HG02970 (cell line): ENCODE measurements around the gene IFIT5.
"Not testable (repeated sequence)": the region's sequence is repeated elsewhere in the genome, so short reads cannot be mapped to it uniquely, and the experiment has no call there.

Source experiments
- ATAC-seq: cut with Tn5 transposase; IDR thresholded peaks from one replicate; pipeline ENCODE4 v1.9.1; 2021; ENCODE audit warnings: mild to moderate bottlenecking, moderate library complexity, moderate number of reproducible peaks; ENCODE audit not compliant: unreplicated experiment, low FRiP score

Gene IFIT5, protein sequence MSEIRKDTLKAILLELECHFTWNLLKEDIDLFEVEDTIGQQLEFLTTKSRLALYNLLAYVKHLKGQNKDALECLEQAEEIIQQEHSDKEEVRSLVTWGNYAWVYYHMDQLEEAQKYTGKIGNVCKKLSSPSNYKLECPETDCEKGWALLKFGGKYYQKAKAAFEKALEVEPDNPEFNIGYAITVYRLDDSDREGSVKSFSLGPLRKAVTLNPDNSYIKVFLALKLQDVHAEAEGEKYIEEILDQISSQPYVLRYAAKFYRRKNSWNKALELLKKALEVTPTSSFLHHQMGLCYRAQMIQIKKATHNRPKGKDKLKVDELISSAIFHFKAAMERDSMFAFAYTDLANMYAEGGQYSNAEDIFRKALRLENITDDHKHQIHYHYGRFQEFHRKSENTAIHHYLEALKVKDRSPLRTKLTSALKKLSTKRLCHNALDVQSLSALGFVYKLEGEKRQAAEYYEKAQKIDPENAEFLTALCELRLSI

DNA sequence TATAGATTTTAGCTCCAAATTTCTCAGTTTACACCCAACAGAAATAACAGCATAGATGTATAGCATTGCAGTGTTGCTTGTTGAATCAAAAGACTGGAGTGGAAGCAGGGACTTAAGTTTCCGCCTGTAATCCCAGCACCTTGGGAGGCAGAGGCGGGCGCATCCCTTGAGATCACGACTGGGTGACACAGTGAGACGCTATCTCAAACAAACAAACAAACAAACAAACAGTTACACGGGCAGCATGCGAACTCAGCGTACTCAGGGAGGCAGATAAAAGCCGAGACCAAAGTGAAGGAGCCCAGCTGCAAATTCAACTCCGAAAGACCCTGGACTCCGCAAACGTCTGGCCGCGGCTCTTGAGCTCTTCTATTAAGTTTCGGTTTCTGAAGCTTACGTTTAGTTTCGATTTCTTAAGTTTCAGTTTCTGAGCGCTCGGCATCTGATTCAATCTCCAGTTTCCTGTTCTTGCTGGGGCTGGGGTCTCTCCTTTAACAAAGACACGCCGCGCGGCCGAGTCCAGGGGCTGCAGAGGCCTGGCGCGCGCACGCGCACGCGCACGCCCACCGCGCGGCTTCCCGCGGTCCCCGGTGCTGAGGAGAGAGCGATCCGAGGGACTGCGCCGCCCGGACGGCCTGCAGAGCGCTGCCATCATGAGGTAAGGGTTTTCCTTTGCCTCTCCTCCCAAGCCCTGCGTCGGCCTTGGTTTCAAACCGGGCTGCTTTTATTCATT lies at the start of gene IFIT5:
IFIT5 (plus strand) TSS at position 423 of the 733 bp plus-strand sequence; CDS start at position 654, 231 bp downstream.
- peak; percentile 80 for ATAC-seq

DNA sequence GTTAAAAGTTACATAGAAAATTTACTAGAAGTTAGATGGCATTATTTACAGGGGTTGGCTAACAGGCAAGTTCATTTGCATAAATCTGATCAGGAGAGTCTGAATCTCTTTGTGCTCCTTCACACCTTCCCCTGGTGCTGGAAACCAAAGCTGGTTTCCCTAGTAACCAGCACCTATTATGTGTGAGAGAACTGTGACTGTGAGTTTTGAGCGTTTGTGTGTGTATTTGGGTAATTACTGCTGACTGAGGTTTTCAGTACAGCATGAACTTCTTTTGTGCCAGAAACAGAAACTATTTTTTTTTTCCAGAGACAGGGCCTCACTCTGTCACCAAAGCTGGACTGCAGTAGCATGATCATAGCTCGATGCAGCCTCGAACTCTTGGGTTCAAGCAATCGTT lies 46.8 kb upstream of the IFIT5 start:
- peak; percentile 57 for ATAC-seq

DNA sequence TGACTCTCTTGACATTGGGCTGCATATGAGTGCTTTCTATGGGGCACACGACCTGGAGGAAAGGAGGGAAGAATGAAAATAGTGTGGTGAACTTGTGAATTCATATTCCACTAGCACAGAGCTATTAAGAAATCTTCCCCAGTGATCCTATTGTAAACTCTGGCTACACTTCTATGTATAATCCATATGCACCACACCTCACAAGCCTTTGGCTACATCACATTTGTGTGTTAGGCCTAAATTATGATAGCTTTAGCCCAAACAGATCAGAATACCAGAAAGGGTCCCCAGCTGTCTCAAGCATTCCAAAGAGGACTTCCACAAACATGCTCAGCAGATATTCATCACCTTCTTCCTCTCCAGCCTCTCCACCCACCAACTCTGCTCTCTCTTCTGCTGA lies 46.2 kb upstream of the IFIT5 start:
- ATAC-seq: no peak

DNA sequence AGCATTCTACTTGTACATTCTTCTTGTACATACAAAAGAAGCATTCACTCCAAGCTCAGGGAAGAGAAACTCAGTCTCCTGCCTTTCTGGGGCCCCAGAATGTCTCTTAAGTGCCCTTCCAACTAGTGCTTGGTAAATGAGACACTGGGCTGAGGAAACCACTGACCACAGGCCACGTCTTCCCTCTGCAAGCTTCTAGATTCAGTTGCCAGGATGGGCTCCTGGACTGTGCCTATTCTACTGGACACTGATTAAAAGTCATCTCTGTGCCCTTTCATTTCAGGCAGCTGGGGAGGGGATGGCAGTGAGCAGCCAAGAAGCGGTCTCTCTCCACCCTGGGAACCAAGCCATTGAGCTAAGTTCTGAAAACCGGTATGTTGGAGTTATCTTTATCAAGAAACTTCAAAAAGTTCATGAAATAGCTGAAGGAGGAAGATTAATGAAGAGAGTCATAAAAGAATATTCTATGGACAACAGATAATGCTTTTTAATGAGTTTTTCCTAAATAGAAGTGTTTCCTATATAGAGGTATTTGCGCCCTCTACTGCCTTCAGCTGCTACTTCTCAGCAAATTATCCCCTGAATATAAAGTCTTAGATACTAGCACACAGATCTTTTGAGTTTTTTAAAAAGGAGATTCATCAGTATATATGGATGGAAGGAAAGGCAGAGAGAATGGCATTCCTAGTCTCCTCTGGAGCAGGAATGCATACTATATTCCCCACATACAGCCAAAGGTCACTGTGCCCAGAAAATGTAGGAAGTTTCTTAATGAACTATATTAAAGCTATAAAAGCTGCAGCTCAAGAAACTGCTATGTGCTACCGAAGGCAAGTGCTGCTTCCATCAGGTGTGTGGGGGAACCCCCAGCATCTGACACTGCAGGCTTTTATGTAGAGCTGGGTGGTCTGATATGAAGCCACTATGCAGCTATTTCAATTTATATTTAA lies 44.9 kb upstream of the IFIT5 start:
- no peak for ATAC-seq

DNA sequence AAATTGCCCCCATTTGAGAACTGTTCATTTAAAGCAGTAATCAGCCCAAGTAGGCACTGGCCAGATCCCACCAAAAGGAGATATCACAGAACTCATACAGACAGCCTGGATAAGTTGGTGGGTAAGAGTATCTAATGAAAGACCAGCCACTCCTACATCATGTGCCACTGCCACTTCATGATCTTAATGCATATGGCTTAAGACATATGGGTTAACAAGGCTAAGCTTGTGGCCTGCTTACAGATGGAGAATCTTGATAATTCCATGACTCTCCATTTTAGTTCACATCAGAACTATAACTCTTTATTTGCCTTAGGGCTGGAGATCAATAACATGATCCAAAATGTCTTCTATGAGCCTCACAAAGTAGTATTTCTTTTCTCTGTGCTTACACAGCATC lies 43.3 kb upstream of the IFIT5 start:
- no peak for ATAC-seq

DNA sequence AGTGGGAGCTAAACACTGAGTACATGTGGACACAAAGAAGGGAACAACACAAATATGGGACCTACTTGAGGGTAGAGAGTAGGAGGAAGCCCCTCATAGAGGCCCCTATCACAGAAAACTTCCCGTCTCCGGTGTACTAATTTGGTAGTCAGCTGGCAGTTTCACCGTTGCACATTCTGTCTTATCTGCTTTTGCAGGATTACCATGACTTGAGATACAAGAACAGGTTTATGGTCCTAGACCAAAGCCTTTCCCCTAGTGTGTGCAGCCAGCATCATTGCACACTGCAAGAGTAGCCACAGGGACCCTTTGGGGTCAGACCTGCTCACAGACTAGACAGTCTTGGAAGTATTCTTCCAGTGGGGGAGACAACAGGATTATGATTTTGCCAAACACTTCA lies 42.4 kb upstream of the IFIT5 start:
- ATAC-seq: no peak

DNA sequence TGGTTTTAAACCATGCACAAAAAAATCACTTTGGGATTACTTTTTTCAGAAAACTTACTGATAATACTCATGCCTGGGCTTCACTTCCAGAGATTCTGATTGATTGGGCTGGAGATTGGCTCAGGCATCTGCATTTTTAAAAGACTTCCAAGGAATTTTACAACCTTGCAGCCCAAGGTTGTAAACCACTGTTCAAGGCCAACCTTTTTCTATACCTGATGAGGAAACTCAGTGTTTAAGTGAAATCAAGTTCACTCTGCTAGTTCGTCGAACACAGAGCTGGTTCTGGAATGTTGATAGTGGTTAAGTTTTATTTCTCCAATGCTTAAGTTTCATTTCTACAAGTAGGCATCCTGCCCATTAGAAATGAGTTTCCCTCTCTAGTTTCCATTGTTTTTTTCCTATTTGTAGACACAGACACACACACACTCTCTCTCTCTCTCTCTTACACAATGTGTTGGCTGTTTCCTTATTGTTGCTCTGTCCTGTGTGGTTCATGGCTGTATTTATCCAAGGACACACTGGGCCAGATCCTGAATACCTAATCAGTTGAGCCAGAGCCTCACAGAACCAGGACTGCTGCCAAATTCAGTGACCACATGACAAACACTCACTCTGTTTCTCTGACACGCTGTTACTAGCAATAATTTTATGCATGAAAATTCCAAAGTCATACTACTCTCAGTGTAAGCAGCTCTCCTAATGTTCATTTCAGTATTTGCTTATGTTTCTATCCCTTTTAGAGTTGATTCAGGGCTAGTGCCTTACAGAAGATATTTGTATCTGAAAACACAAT lies 40.3 kb upstream of the IFIT5 start:
- ATAC-seq: no peak

DNA sequence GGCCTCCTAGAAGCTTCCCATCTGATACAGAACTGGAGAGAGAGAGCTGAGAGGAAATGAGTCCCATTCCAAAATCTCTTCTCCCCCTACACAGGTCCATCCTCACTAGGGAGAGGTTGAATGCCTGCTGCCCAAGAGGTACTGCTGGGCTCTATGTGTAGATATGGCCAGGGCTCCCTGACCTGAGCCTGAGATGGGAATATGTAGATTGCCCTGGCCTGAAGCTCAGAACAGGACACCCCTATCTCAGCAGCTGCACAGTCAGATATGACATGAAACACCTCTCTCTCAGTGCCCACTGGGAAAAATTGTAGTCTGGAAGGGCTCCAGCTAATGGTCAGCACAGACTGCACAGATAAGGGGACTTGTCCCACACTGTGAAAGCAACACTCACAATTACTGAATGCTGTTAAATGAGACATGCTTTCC lies 39.6 kb upstream of the IFIT5 start:
- no peak for ATAC-seq

DNA sequence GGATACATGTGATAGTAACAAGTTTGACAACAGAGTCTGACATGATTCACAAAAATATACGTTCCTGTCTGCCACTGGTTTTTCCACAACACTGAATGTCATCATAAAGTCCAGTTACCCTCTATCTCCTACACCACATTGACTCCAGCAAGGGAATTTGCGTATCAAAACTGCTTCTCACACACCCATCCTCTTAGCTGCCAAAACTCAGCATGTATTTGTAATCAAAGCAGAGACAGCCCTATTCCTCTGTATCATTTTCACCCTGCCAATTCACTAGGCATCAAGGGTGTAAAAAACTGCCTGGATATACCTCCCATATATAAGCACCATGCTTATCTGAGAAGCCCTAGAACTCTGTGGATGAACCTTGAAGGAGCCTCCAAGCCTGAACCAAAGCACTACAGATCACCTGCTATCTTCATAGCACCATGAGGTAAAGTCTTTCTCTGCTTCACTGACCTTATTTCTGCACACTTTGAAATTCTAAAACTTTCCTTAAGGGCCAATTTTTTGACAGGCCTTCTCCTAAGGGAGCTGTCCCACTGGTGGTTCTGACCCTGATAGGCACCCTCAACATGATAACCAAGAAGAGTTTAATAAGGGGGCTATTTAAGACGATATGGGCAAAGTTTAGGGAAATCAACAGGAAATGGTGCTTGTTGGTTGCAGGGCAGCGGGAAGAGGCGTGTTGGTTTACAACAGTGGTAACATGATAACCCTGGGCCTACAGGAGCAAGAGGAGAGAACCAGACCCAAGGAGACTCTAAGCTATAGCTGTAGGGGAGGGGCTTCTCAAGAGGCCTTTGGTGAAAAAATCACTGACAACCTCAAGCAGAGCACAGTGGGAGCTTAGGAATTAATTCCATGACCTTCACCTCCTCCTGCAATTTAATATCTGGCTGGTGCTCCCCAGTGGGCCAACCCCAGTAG lies 36.4 kb upstream of the IFIT5 start, which contains the start of gene IFIT1B:
IFIT1B (plus strand) TSS at position 352 of the 933 bp plus-strand sequence; CDS start at position 432, 80 bp downstream.
- no peak for ATAC-seq

DNA sequence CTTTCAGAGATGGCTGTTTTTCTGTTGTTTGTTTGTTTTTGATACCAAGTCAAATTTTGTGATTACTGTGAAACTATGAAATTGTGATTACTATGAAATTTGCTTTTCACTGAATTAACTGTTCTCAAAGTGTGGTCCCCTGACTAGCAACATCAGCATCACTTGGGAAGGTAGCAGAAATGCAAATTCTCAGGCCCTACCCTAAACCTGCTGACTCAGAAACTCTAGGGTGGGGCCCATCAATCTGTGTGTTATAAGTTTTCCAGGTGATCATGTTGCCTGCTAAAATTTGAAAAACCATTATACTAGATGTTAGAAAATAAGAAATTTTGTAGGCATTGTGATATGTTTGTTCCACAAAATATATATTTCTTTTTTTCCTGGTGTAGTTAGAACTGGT lies 35.3 kb upstream of the IFIT5 start:
- ATAC-seq: no peak

DNA sequence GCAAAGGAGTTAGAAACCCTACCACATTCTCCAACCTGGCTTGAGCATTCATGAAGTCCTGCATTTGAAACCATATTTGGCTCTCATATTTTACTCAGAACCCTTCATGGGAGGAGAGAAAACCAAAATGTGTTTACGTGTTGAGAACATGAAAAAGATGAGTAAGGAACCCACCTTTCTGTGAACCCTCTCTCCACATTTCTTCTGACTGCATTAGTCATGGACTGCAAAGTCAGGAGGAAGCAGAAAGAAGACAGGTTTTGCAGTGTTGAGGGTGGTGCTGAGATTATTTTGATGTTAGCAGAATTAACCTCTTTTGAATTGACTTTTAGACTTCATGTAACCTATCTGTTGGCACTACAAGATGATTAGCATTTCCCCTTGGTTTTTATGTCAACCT lies 31.6 kb upstream of the IFIT5 start:
- no peak for ATAC-seq

DNA sequence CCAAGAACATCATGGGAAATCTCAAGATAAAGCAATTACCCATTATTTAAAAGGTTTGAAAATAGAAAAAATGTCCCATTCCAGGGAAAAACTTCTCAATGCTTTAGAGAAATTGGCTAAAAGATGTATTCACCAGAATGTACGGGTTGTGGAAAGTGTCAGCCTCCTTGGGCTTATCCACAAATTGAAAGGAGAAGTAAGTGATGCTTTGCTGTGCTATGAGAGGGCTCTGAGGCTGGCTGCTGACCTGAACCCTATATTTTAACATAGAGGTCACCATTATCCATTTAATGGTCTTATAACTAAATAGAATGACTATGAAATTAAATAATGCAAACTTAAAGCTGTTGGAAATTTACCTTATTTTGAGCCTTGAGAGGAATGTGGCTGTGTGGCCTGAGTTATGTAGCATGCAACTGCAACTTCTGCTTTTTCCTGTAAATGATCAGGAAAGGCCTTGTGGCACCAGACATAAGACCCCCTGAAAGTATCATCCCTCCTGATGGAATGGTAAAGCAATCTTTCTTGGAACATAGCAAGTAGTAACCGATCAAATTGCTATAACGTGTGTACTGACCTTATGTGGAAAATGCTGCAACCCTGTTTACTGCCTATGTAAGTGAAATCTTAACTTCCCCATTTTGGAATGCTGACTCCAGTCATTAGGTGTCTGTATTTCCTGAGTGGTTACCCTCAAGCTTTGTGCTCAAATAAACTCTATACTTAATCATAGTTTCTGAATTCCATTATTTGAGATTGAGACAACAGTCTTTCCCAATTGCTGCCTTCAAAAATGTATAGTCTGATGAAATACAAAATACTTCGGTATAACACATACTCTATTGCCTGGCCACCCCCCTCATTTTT lies 29.7 kb upstream of the IFIT5 start:
- ATAC-seq: no peak

DNA sequence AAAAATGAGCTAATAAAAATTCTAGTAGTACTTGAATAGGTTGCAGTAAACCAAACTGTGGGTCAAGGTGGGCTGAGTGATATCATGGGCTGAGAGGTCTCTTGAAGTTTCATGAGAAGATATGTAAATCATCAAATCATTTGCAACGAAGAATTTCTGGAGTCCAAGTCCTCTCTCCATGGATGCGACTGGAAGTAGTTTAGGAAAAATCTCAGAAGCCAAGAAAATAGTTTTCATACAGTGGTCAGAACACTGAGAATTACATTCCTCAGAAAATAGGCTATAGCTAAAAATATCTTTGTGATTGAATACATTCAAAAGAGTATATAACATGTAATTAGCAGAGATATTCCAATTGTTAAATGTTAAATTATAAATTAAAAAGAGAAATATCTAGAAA lies 25.6 kb upstream of the IFIT5 start:
- no peak for ATAC-seq

DNA sequence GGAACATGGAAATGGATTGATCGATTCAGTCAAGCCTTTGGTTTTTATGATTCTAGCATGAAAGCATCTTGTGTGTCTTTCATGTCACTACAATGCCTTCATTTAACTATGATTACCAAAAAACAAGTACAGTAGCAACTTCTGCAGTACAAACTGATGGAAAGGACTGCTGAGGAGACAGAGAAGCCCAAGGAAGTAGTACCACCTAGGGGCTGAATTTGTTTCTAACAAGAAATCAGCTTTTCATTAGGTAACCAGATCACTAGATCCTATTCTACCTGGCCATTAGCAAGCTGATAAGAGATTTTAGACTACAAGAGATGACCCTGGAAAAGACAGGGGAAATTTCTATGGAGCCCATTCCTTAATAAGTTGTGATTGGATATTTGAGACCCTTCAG lies 25.1 kb upstream of the IFIT5 start:
- no peak for ATAC-seq

DNA sequence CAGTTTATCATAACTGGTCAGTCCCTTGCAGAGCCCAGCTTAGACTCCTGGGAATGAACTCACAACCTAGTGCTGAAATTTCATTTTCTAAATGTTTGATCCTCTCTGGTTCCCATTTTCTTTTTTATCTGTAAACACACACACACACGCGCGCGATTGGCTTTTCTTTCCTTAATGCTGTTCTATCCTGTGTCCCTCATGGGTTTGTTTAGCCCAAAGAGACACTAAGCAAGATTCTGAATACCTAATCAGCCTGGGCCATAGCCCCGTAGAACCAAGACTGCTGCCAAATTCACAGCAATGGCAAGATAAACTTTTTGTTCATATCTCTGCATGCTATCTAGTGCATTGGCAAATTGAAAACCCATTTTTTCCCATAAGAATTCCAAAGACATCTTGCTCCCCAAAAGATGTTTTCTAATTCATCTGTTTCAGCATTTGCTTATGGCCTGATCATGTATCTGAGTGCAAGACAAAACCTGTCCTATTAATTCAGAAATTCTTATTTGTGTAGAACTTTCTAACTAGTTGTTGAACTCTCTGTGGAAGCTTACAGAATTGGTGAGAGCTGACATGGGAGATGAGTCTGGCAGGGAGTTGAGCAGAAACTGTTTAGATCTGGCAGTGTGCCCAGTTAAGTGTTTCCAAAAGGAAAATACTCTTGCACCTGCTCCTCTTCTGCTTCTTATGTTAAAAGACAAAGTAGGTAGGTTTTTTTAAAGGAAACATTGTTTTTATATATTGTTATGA lies 23.7 kb upstream of the IFIT5 start:
- ATAC-seq: no peak

DNA sequence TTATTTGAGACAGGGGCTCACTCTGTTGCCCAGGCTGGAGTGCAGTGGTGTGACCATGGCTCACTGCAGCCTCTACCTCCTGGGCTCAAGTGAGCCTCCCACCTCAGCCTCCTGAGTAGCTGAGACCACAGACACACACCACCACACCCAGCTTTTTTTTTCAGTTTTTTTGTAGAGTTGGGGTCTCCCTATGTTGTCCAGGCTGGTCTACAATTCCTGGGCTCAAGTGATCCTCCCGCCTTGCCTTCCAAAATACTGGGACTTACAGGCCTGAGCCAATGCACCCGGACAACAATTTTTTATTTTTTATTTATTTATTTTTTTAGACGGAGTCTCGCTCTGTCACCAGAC lies 23.2 kb upstream of the IFIT5 start:
- not testable (repeated sequence) for ATAC-seq
